Measurements from ENCODE around the gene DYNAP.

DNA sequence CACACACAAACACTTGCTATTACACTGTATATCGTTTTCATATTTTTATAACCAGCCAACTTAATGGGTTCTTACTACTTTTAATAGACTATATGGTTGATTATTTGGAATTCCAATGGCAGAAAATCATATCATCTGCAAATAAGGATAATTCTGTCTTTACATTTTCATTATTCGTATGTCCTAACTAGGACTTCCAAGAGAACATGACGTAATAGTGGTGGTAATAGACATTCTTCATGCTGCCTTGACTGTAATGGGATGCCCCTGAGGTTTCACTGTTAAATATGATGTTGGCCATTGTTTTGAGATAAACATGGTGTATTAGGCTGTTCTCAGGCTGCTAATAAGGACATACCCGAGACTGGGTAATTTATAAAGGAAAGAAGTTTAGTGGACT lies 45.2 kb downstream of the DYNAP start:
- no peak for TF ChIP-seq POLR2A (IDR thresholded peaks at IDR 0.05)
- TF ChIP-seq, protein P1, sequence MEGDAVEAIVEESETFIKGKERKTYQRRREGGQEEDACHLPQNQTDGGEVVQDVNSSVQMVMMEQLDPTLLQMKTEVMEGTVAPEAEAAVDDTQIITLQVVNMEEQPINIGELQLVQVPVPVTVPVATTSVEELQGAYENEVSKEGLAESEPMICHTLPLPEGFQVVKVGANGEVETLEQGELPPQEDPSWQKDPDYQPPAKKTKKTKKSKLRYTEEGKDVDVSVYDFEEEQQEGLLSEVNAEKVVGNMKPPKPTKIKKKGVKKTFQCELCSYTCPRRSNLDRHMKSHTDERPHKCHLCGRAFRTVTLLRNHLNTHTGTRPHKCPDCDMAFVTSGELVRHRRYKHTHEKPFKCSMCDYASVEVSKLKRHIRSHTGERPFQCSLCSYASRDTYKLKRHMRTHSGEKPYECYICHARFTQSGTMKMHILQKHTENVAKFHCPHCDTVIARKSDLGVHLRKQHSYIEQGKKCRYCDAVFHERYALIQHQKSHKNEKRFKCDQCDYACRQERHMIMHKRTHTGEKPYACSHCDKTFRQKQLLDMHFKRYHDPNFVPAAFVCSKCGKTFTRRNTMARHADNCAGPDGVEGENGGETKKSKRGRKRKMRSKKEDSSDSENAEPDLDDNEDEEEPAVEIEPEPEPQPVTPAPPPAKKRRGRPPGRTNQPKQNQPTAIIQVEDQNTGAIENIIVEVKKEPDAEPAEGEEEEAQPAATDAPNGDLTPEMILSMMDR (IDR thresholded peaks at IDR 0.05 in 4 of 5, conservative IDR thresholded peaks at IDR 0.05 in 1 of 5) = no peak
